Right ventricle myocardium superior (tissue), 1 donor: ENCODE data around the gene IFT52. TPM values are rescaled to one million over a fixed set of nuclear protein-coding genes. Genes with fewer than 3 reads are reported as not detected.
"Not testable (repeated sequence)": the region's sequence is repeated elsewhere in the genome, so short reads cannot be mapped to it uniquely, and the experiment has no call there.

Experiments used
- ATAC-seq: fragments of 200-7000 bp; cut with Tn5 transposase; one replicate; pipeline ENCODE4 v1.9.1; 2020; ENCODE audit warnings: mild to moderate bottlenecking; ENCODE audit not compliant: poor library complexity
- DNase-seq: peaks from one replicate; pipeline ENCODE4 v3.0.0-alpha.2; 2020
- intact Hi-C: fragments of 100-400 bp; cut with DNase I; formaldehyde crosslinking; loops from one replicate; pipeline ENCODE4 v1.11.2; 2022
- total RNA-seq: library from RNA; stranded (reverse); fragmentation: NEBNext Ultra II Directional; extraction: Animal tissue kit (Norgen Biotek cat#: 25700); gene quantifications from one replicate; pipeline ENCODE4 v1.2.1, GENCODE V29; 2021
- donor health status: DM: no; HTN: yes; CAD: no; lungs with severe emphysema.

Gene IFT52
- total RNA-seq, 1 donor from 2014 or later = 5.5 TPM

DNA sequence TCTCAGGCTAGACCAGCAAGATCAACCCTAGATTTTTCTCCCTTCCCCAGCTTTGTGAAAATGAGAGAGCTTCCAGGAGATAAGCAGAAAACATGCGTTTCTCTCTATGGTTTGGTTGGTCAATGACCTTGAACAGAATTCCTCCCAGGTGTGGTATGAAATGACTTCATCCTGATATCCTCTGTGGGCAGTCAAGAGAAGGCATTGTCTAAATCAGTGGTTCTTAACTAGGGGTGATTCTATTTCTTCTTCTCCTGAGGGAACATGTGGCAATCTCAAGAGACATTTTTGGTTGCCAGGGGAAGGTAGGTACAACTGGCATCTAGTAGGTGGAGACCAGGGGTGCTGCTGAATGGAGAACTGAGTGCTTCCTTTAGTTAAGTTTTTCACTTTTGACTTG, 12.4 kb downstream of the IFT52 start:
- DNase-seq (no peak), ATAC-seq (no peak)
- intact Hi-C loops = no loop called here

DNA sequence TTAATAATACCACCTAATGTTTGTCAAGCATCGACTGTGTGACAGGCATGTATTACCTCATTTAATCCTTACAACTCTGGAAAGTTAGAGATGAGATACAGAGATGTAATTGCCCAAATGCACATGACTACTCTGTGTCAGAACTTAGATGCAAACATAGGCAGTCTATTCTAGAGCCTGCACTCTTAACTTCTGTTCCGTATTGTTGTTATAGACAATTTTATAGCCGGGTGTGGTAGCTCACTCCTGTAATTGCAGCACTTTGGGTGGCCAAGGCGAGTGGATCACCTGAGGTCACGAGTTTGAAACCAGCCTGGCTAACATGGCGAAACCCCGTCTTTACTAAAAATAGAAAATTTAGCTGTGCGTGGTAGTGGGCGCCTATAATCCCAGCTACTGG, 15.0 kb downstream of the IFT52 start:
- DNase-seq (no peak), ATAC-seq (no peak)
- intact Hi-C loops = no loop called here

DNA sequence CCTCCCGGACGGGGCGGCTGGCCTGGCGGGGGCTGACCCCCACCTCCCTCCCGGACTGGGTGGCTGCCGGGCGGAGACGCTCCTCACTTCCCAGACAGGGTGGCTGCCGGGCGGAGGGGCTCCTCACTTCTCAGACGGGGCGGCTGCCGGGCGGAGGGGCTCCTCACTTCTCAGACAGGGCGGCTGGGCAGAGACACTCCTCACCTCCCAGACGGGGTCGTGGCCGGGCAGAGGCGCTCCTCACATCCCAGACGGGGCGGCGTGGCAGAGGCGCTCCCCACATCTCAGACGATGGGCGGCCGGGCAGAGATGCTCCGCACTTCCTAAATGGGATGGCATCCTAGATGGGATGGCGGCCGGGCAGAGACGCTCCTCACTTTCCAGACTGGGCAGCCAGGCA, 16.5 kb downstream of the IFT52 start:
- DNase-seq, ATAC-seq, intact Hi-C loops: not testable (repeated sequence)

DNA sequence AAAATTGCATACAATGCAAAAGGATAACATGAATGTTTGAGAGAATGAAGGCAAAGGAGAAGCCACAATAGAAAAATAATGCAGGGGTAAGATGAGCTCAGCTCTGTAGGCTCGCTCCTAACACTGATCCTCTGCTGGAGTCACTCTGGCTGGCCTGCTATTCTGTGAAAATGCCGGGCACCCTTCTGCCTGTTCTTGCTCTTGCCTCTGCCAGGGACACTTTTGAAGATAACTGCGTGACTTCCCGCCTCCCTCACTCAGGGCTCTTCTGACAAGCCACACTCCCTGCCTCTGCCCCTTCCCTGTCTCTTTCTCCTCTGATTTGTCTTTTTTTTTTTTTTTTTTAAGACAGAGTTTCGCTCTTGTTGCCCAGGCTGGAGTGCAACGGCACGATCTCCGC, 40.9 kb downstream of the IFT52 start:
- DNase-seq (no peak), ATAC-seq (peak; percentile 59)
- intact Hi-C loops = no loop called here

DNA sequence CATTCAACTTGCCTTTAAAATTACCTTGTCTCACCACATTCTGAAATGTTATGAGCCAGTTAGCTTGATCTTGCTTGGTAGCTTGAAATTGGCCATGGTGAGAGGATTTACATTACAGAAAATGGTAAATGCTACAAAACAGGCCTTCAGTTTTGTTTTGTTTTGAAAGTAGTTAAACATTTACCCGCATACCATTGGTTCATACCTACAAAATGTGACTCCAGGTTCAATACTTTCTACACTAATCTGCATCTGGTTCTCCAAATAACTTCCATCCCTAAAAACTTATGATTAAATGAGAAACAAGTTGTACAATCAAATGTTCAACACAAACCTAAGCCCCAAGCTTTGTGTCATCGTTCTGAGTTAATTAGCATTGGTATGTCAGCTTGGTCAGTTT, 45.7 kb downstream of the IFT52 start:
- intact Hi-C loops = no loop called here

DNA sequence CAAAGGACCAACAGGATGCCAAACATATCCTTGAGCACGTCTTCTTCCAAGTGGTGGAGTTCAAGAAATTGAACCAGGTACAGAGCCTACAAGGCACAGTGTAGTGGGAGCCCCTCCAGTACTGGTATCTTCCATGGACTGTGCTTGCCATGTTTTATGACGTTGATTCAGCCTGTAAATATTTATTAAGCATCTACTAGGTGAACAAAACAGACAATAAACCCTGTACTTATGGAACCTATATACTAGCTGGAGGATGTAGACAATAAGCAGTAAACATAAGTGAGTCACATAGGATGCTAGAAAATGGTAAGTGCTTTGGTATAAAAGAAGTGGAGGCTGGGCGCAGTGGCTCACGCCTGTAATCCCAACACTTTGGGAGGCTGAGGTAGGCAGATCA, 51.8 kb downstream of the IFT52 start:
- intact Hi-C loops = no loop called here
- ATAC-seq (no peak), DNase-seq (no peak)

More for the DNA sequence above, 45.7 kb downstream of the IFT52 start:
- ATAC-seq (no peak), DNase-seq (no peak)

DNA sequence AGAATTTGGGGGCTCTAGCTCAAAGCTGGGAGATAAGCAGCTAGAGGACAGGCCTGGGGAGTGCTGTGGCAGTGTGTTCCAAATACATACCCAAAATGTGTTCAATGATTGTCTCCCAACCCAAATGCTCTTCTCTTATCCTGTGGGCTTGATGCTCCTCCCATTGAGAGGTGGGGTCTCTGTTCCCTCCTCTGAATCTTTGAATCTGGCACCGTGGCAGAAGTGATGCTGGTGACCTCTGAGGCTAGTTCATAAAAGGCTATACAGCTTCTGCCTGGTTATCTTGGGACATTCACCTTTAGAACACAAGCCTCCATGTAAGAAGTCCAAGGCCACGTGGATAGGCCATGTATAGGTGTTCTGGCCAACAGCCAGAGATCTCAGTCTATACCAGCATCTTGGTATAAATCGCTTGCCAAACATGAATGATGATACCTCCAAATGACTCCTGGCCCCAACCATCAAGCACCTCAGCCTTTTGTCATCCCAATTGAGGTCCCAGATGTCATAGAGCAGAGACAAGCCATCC, 60.3 kb downstream of the IFT52 start:
- intact Hi-C loops = no loop called here
- ATAC-seq = no peak
- DNase-seq = no peak

DNA sequence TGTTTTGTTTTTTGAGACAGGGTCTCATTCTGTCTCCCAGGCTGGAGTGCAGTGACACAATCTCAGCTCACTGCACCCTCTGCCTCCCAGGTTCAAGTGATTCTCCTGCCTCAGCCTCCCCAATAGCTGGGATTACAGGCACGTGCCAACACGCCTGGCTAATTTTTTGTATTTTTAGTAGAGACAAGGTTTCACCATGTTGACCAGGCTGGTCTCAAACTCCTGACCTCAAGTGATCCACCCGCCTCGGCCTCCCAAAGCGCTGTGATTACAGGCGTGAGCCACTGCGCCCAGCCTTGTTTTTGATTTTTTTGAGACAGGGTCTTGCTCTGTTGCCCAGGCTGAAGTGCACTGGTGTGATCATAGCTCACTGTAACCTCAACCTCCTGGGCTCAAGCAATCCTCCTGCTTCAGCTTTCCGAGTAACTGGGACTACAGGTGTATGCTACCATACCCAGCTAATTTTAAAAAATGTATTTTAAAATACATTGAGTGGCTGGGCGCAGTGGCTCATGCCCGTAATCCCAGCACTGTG, 61.0 kb downstream of the IFT52 start:
- ATAC-seq, intact Hi-C loops, DNase-seq: not testable (repeated sequence)

DNA sequence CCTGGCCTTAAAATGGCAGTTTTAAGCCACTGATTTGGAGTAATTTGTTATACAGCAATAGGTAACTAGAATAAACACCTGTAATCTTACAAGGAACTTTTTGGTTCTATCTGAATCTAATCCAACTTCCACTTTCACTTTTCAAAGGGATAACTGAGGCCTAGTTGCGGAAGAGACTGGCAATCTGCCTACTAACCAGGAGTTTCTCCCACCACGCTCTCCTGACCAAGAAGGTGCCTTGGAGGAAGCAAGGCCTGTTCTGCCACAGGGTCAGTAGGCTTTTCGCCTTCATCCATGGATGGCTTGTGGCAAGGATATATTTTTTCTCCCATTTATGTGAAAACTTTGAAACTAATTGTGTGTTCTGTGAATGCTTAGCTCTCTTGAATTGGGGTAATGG, 63.2 kb downstream of the IFT52 start:
- ATAC-seq = no peak
- DNase-seq = no peak
- intact Hi-C loops = no loop called here

DNA sequence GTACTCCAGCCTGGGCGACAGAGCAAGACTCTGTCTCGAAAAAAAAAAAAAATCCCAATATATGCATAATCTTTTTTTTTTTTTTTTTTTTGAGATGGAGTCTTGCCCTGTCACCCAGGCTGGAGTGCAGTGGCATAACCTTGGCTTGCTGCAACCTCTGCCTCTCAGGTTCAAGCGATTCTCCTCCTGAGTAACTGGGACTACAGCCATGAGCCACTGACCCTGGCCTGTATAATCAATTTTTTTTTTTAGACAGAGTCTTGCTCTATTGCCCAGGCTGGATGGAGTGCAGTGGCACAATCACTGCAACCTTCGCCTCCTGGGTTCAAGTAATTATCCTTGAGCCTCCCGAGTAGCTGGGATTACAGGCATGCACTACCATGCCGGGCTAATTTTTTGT, 64.4 kb downstream of the IFT52 start:
- intact Hi-C loops, ATAC-seq, DNase-seq: not testable (repeated sequence)

DNA sequence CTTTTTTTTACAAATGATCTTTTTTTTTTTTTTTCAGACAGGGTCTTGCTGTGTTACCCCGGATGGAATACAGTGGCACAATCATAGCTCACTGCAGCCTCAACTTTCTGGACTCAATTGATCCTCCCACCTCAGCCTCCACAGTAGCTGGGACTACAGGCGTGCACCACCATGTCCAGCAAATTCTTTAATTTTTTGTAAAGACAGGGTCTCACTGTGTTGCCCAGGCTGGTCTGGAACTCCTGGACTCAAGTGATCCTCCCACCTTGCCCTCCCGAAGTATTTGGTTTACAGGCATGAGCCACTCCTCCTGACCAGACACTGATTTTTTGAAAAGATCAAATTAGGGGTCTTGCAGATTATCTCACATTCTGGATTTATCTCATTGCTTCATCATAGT, 65.2 kb downstream of the IFT52 start:
- DNase-seq (no peak), ATAC-seq (no peak)
- intact Hi-C loops = no loop called here

DNA sequence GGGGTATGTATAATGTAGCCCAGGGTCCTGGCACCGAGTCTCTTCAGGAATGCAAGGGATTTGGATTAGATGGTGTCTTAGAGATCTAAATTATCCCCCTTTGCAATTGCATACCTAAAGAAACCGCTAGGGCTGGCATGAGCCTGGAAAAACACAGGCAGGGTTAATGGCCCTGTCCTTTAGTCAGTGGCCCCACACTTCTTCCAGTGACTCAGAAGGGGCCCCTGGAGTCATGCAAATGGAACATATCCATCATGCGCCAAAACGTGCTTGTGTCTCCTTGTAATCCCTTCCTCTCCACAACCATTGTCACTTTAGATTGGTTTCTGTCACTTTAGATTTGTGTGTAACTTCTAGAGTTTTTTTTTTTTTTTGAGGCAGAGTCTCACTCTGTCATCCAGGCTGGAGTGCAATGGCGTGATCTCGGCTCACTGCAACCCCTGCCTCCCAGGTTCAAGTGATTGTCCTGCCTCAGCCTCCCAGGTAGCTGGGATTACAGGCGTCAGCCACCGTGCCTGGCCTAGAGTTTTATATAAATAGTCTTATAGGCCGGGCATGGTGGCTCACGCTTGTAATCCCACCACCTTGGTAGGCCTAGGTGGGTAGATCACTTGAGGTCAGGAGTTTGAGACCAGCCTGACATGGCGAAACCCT, 67.5 kb downstream of the IFT52 start:
- DNase-seq (no peak), ATAC-seq (no peak)
- intact Hi-C loops = no loop called here

DNA sequence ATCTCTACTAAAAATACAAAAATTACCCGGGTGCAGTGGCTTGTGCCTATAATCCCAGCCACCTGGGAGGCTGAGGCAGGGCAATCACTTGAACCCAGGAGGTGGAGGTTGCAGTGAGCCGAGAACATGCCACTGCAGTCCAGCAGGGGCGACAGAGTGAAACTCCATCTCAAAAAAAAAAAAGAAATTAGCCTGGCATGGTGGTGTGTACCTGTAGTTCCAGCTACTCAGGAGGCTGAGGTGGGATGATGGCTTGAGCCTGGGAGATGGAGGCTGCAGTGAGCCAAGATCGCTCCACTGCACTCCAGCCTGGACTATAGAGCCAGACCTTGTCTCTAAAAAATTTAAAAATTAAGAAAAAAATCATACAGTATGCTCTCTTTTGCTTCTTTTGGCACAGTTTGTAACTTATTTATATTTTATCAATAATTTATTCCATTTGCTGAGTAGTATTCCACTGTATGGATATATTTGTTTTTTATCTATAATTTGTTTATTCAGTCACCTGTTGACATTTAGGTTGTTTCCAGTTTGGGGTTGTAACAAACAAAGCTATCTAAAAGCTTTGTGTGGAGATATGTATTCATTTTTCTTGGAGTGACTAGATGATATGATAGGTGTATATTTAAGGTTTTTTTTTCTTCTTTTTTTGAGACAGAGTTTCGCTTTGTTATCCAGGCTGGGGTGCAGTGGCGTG, 68.1 kb downstream of the IFT52 start:
- intact Hi-C loops = no loop called here
- DNase-seq (no peak), ATAC-seq (no peak)

DNA sequence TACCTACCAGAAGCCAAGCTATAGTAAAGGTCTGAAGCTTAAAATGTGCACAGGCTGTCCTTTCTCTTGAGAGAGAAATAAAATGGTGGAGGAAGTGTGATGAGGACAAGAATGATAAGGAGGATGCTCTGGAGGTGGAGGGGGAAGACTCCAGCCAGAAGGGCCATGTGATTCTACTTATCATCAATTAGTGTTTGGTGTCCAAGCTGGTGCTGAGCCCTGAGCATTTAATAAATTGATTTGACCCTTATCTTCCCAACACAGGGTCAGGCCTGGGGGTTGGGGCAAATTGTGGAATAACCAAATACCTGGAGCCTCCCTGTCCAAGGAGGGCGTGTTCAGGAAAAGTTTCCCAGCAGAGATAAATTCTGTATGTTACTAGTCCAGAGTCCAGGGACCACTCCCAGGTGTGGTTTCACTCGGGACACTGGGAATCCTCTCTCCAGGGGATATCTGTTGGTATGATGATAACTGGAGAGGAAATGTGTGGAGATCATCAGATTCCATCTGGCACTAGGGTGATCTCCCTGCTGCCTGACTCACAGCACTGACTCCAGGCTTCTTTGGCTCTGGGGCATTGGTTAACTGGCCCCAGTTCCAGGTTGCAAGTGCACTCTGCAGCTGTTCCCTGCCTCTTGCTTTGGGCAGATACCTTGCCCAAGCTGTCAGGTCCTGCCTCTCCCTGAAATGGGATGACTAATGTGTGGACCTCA, 72.4 kb downstream of the IFT52 start:
- ATAC-seq (no peak), DNase-seq (no peak)
- intact Hi-C loops = no loop called here

DNA sequence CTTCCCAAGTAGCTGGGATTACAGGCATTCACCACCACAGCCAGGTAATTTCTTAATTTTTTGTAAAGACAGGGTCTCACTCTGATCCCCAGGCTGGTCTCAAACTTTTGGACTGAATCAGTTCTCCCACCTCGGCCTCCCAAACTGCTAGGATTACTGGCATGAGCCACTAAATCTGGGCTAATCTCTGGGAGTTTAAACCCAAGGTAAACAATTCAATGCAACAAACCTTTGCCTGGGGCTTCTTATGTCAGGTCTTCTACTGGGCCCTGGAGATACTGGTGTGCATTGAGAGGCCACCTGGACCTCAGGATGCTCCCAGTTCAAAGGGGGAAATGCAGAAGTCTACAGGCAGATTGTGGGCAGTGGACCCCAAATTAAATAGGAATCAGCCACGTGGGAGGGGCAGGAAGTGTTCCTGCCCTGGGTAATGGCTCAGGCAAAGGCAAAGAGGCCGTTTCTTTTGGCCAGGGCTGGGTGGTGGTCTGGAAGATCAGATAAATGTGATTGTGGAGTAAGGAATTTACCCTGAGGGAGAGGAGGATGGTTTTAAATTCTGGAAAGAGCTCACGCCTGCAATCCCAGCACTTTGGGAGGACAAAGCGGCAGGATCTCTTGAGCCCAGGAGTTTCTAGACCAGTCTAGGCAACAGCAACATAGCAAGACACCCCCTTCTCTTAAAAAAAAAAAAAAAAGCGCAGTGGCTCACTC, 74.9 kb downstream of the IFT52 start:
- DNase-seq = no peak
- ATAC-seq = no peak
- intact Hi-C loops = no loop called here

DNA sequence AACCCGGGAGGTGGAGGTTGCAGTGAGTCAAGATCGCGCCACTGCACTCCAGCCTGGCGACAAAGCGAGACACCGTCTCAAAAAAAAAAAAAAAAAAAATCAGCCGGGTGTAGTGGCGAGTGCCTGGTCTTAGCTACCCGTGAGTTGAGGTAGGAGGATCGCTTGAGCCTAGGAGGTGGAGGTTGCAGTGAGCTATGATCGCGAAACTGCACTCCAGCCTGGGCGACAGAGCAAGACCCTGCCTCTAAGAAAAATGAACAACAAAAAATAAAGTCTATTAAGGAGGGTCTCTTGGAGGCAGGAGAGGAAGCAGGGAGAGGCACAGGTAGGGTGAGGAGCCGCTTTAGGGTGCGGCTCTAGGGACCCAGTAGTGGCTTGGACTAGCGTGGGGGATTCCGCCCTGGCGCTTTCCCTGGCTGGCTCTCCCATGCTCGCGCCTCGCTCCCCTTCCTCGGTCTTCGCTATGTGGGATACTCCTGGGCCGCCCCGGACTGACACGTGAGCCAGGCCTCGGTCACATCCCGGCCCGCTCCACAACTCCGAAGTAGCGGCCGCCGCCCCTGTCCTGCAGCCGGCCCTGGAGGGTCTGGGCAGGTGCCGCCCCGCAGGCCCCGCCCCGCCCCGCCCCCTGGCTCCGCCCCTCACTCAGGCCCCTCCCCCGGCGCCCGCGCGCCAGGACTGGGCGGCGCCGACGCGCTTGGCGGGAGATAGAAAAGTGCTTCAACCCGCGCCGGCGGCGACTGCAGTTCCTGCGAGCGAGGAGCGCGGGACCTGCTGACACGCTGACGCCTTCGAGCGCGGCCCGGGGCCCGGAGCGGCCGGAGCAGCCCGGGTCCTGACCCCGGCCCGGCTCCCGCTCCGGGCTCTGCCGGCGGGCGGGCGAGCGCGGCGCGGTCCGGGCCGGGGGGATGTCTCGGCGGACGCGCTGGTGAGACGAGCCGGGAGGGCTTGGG, 75.9 kb downstream of the IFT52 start, which contains the start of gene MYBL2:
Gene MYBL2 (plus strand): TSS at position 739 of the 953 bp plus-strand sequence. CDS start 170 bp downstream, at position 909.
- intact Hi-C loops = no loop called here
- ATAC-seq = peak; percentile 86
- peak; percentile 63 for DNase-seq

DNA sequence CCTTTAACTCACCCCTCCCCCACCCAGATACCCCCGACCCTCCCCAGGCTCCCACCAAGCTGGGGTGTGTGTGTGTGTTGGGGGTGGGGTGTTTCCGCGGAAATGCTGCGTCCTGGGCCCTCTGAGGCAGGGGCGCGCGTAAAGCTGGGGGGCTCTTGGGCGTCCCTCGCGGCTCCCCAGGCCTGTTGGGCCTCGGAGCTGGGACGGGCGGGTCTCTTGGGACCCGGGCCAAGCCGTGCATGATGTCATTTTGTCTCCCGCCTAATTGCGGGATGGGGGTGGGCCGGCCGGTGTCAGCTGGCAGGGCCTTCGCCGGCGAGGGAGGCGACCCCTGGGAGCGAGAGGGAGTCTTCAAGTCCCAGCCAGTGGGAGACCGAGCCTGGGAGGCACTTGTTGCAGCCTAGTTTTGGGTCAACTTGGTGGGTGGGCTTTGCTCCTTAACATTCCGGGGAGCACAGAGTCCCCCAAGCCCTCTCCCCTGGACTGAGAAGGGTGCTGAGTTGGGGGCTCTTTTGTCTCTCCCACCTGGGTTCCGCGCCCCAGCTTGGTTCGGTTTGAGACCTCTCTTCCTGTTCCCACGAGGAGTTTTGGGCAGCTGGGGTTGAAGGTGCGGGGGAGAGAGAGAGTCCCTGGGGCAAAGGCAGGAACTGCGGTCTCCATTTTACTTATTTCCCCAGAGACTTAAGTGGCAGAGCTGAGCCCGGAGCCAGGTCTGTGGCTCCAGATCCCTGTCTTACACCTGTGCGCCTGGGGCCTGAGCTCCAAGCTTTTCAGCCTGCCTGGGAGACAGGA, 76.8 kb downstream of the IFT52 start:
- intact Hi-C loops = no loop called here
- no peak for ATAC-seq
- DNase-seq = no peak
